Ovary (tissue), 9 donors: Measurements from ENCODE around the gene TMEM131. TPM values are rescaled to one million over a fixed set of nuclear protein-coding genes. Genes with fewer than 3 reads are reported as not detected.

Source experiments
- DNase-seq, 5 donors: peaks; one replicate each; pipeline ENCODE4 v3.0.0-alpha.2; 2019 to 2020
- H3K27ac ChIP-seq, 2 donors: fragments of 200-600 bp; one replicate each; pipeline versions ENCODE4 v1.5.1 to v1.8.0; 2019 to 2022
- H3K27me3 ChIP-seq: fragments of 200-600 bp; one replicate; pipeline ENCODE4 v1.8.0; 2022
- H3K36me3 ChIP-seq: fragments of 200-600 bp; sonication (generic); one replicate; pipeline ENCODE4 v1.5.1; 2019
- H3K4me1 ChIP-seq: one replicate; pipeline ENCODE4 v1.8.1; 2013; ENCODE audit warnings: mild to moderate bottlenecking, moderate library complexity; ENCODE audit not compliant: insufficient read depth
- H3K4me3 ChIP-seq: fragments of 200-600 bp; sonication (generic); one replicate; pipeline ENCODE4 v1.5.1; 2017
- H3K9me3 ChIP-seq, 2 donors: fragments of 200-600 bp in 1 of 2; sonication (generic) in 1 of 2; one replicate each; pipeline versions ENCODE4 v1.5.1 to v1.8.1; 2013 to 2019; ENCODE audit warnings: mild to moderate bottlenecking in 1 of 2, moderate library complexity in 1 of 2
- CTCF ChIP-seq, 3 donors: fragments of 450-650 bp in 2 of 3; fragments of 200-600 bp in 1 of 3; IDR thresholded peaks; one replicate each; pipeline versions ENCODE4 v1.5.1 to v1.8.0; 2016 to 2022; ENCODE audit warnings: antibody characterized with exemption in 3 of 3, mild to moderate bottlenecking in 1 of 3
- EP300 ChIP-seq: sonication (generic); formaldehyde crosslinking; IDR thresholded peaks from one replicate; pipeline ENCODE4 v1.6.1; 2017; ENCODE audit warnings: antibody characterized with exemption
- POLR2A ChIP-seq: fragments of 450-650 bp; IDR thresholded peaks from one replicate; pipeline ENCODE4 v1.6.1; 2017; ENCODE audit warnings: antibody characterized with exemption, mild to moderate bottlenecking, moderate library complexity
- WGBS, 3 donors: extraction: QIAGEN DNeasy Blood & Tissue Kit in 1 of 3; methylation state at CpG; one replicate each; pipeline versions ENCODE4 v1.1.5 to v1.1.7; 2013 to 2017; 5-methylcytosine and 5-hydroxymethylcytosine counted together
- intact Hi-C, 4 donors: fragments of 100-400 bp; cut with DNase I; formaldehyde crosslinking; loops; one replicate each; pipeline versions ENCODE4 v1.11.0 to v1.15.1; 2022 to 2023
- polyA plus RNA-seq, 2 donors: library from polyadenylated mRNA; stranded (reverse); fragments of 200-250 nt in 1 of 2; fragments of 350-450 nt in 1 of 2; fragmentation: Illumina TruSeq in 1 of 2; extraction: RNeasy Lipid Tissue Mini Kit (QIAGEN cat#74804) in 1 of 2; gene quantifications; one replicate each; pipeline ENCODE4 v1.2.3, GENCODE V29; 2013 to 2014
- total RNA-seq, 7 donors: library from RNA; depleted of rRNA in 2 of 7; stranded (reverse); fragments of >200 nt in 2 of 7; fragmentation: NEBNext Ultra II Directional in 3 of 7; extraction: Animal tissue kit (Norgen Biotek cat#: 25700) in 3 of 7; gene quantifications; one replicate each; pipeline versions ENCODE4 v1.1.0 to v1.2.4, GENCODE V29; 2016 to 2023
- donor health status: DM: no; HTN: no; CAD: no; lungs with moderate emphysema.
- donor health status: DM: no; HTN: no; CAD: no.
- donor health status: Bipolar disorder and iron deficiency.
- donor health status: DM: yes; HTN: yes; CAD: no.
- donor health status: DM: no; HTN: no; CAD: no.
- donor health status: DM: yes; HTN: yes; CAD: no.

Gene TMEM131
- total and polyA plus RNA-seq, 9 donors, result 16.1 to 44.0 (median 38.4) TPM

GRCh38 chr2:97965116-97965515, 30.6 kb downstream of the TMEM131 start:
- intact Hi-C loops, result no loop called here
- Histone ChIP-seq H3K27ac (no peak overlapping the region), H3K4me1 (peaks cover 6% of the 10 kb centered on the region), H3K4me3 (no peak overlapping the region), H3K9me3 (no peaks in the 10 kb centered on the region), H3K36me3 (no peaks in the 10 kb centered on the region), H3K27me3 (no peaks in the 10 kb centered on the region)
- TF ChIP-seq POLR2A (no peak), CTCF (IDR thresholded peaks at IDR 0.05) (no peak), EP300 (no peak)
- no peak for DNase-seq
- WGBS, 3 donors, result 90% methylated on average over 12 of the region's 12 CpGs

GRCh38 chr2:97963880-97964279, 31.9 kb downstream of the TMEM131 start:
- no peak for DNase-seq
- H3K27me3 ChIP-seq, result no peaks in the 10 kb centered on the region
- WGBS, 3 donors, result 14 to 28% (median 24%) methylated on average over 1 of the region's 1 CpG
- H3K9me3 ChIP-seq, result no peaks in the 10 kb centered on the region
- TF ChIP-seq CTCF (IDR thresholded peaks at IDR 0.05) (no peak), POLR2A (no peak), EP300 (no peak)
- intact Hi-C loops, result no loop called here
- no peak overlapping the region for H3K27ac ChIP-seq
- H3K4me1 ChIP-seq, result peaks cover 4% of the 10 kb centered on the region
- no peak overlapping the region for H3K4me3 ChIP-seq
- no peaks in the 10 kb centered on the region for H3K36me3 ChIP-seq

GRCh38 chr2:97963079-97963406, 32.7 kb downstream of the TMEM131 start:
- Histone ChIP-seq H3K27ac (no peak overlapping the region), H3K27me3 (no peaks in the 10 kb centered on the region), H3K4me1 (peaks cover 4% of the 10 kb centered on the region), H3K9me3 (no peaks in the 10 kb centered on the region), H3K4me3 (no peak overlapping the region), H3K36me3 (no peaks in the 10 kb centered on the region)
- intact Hi-C loops, result no loop called here
- no peak for DNase-seq
- no peak for TF ChIP-seq POLR2A
- TF ChIP-seq CTCF (IDR thresholded peaks at IDR 0.05), result no peak

- Histone ChIP-seq H3K9me3 (no peaks in the 10 kb centered on the region), H3K4me3 (no peak overlapping the region), H3K4me1 (peaks cover 3% of the 10 kb centered on the region), H3K27ac (no peak overlapping the region), H3K27me3 (no peaks in the 10 kb centered on the region), H3K36me3 (no peaks in the 10 kb centered on the region)
- intact Hi-C loops, result no loop called here
- no peak for TF ChIP-seq POLR2A
- no peak for TF ChIP-seq EP300
- no peak for TF ChIP-seq CTCF (IDR thresholded peaks at IDR 0.05)
- WGBS, 3 donors, result 94 to 98% (median 97%) methylated on average over 5 of the region's 5 CpGs
- DNase-seq, result no peak
Observed at GRCh38 chr2:97961534-97961933, 34.2 kb downstream of the TMEM131 start.

- peaks cover 2% of the 10 kb centered on the region for H3K4me1 ChIP-seq
- 66 to 74% (median 67%) methylated on average over 2 of the region's 2 CpGs for WGBS, 3 donors
- H3K4me3 ChIP-seq, result no peak overlapping the region
- TF ChIP-seq POLR2A, result no peak
- TF ChIP-seq CTCF (IDR thresholded peaks at IDR 0.05), result no peak
- TF ChIP-seq EP300, result no peak
- no peaks in the 10 kb centered on the region for H3K27me3 ChIP-seq
- no peaks in the 10 kb centered on the region for H3K9me3 ChIP-seq
- no peaks in the 10 kb centered on the region for H3K36me3 ChIP-seq
- intact Hi-C loops, result no loop called here
- DNase-seq, result no peak
- no peak overlapping the region for H3K27ac ChIP-seq
Observed at GRCh38 chr2:97958184-97958583, 37.6 kb downstream of the TMEM131 start.
